Testis (tissue), 2 donors: Measurements from ENCODE around the gene IGFALS.

Experiments
- CTCF ChIP-seq, 3 experiments: fragments of 450-650 bp in 2 of 3; fragments of 200-600 bp in 1 of 3; sonication (generic) in 1 of 3; IDR thresholded peaks; one replicate each; pipeline ENCODE4 v1.5.1; 2016 to 2019; ENCODE audit warnings: antibody characterized with exemption in 3 of 3, mild to moderate bottlenecking in 2 of 3, moderate library complexity in 1 of 3
- POLR2A ChIP-seq: fragments of 450-650 bp; IDR thresholded peaks from one replicate; pipeline ENCODE4 v1.6.1; 2017; ENCODE audit warnings: antibody characterized with exemption, mild to moderate bottlenecking, moderate library complexity

DNA sequence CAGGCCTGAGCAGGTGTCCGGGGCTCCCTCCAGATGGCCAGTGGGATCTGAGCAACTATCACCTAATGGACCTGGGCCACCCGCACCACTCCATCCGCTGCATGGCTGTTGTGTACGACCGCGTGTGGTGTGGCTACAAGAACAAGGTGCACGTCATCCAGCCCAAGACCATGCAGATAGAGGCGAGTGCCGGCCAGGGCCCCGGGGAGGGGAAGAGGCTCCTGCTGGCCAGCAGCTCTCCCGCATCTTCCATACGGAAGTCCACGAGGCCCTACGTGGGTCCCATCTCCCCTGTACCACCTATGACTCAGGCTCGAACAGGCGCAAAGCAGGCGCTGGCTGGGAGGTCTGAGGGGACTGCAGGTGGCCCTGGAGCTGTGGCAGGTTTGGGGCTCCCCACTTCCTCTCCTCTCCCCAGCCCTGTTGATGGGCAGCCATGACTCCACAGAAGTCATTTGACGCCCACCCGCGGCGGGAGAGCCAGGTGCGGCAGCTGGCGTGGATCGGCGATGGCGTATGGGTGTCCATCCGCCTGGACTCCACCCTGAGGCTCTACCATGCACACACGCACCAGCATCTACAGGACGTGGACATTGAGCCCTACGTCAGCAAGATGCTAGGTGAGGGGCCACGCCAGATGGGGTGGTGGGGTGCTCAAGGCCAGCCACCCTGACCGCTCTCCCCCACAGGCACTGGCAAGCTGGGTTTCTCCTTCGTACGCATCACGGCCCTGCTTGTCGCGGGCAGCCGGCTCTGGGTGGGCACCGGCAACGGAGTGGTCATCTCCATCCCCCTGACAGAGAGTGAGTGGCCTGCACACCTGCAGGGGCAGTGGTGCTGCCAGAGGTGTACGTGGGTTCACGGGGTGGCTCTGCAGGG, 26.1 kb downstream of the IGFALS start:
- TF ChIP-seq CTCF (IDR thresholded peaks at IDR 0.05) (no peak), POLR2A (no peak)
